ENCODE results near the gene OR8B12.
"Not testable (repeated sequence)": the region's sequence is repeated elsewhere in the genome, so short reads cannot be mapped to it uniquely, and the experiment has no call there.

OR8B12 gene

GRCh38 chr11:124520550-124520854, 23.0 kb downstream of the OR8B12 start:
- no peak for DNase-seq (ENCODE audit: low read depth in 2 of 2)

DNA sequence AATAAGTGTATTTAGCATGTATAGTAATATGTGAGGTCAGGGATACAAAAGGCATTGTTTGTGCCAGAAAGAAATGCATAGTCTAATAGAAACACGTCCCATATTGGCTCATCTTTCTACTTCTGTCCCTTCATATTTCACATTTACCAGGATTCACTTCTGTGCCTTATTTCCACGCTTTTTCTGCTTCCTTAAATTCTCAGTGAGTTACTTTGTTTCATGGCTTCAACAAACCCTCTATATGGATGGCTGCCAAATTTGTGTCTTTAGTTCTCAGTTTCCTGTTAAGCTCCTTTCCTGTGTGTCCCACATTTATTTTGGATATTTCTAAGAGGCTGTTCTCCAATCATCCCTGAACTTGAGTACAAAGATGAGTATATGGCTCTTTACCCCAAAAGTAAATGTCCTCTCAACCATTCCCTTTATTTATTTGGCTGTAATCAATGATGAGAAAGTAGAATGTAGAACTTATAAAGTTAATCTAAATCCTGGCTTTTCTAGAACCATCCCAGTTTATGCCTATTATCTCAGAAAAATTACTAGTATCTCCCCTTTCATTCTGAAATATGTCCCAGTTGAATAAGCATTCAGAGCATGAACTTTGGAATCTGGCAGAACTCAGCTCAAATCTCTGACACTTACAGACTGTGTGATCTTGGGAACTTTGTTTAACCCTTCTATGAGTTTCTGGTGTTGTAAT, 23.5 kb downstream of the OR8B12 start:
- DNase-seq (ENCODE audit: low read depth in 2 of 2): no peak

DNA sequence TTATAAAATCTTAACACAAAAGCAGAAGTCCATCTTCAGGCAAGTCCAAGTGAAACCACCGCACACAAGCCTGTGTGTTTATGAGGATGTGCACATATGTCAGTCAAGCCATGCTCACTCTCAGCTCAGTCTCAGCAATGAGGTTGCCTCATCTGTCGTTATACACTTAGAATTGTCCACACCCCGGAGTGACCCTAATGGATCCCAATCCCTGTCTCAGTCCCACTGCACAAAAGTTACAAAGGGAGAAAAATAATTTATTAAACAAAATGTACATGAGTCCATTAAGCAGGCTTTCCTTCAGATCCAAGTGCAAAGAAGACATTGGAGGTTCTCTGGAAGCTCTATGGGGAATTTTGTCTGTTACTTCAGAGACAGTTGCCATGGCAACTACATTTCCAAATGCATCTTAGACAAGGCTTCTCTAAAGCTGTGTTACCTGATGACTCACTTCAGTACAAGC, 24.4 kb downstream of the OR8B12 start:
- DNase-seq (ENCODE audit: low read depth in 2 of 2): no peak

DNA sequence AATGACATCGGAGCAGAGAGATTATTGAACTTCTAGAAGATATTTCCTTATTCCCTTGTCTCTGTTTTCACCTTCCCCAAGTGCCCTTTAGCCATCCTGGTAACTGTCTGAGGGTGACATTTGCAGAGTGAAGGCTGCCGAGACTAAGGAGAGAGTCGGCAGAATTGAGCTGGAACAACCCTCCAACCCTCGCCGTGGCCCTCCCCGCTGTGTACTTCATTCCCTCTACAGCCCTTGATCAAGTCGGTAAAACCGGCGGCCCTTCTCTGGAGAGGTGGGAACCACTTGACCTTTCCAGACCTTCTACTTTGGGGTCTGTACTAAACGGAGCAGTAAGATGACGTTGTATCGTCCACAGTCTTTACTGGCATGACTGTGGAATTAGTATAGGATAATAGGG, 26.1 kb downstream of the OR8B12 start:
- no peak for DNase-seq (ENCODE audit: low read depth in 2 of 2)

DNA sequence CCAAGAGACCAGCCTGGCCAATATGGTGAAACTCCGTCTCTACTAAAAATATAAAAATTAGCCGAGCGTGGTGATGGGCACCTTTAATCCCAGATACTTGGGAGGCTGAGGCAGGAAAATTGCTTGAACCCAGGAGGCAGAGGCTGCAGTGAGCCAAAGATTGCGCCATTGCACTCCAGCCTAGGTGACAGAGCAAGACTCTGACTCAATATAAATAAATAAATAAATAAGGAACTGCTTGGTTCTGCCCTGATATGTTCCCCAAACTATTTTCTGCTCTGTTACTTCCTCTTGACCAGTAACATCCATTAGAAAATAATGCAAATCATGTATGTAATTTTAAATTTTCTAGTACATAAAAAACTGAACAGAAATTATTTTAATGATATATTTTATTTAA, 28.8 kb downstream of the OR8B12 start:
- not testable (repeated sequence) for DNase-seq (ENCODE audit: low read depth in 2 of 2)

- no peak for DNase-seq (ENCODE audit: low read depth in 2 of 2)
Measured at GRCh38 chr11:124514131-124514530, 29.3 kb downstream of the OR8B12 start.

GRCh38 chr11:124511745-124512144, 31.7 kb downstream of the OR8B12 start:
- no peak for DNase-seq (ENCODE audit: low read depth in 2 of 2)

GRCh38 chr11:124510279-124510678, 33.2 kb downstream of the OR8B12 start:
- DNase-seq (ENCODE audit: low read depth in 2 of 2): no peak

- no peak for DNase-seq (ENCODE audit: low read depth in 2 of 2)
Measured at GRCh38 chr11:124499711-124500110, 43.7 kb downstream of the OR8B12 start.

- no peak for DNase-seq (ENCODE audit: low read depth in 2 of 2)
Measured at GRCh38 chr11:124493016-124493655, 50.3 kb downstream of the OR8B12 start.

All from stimulated activated CD8-positive, alpha-beta memory T cell treated with anti-CD3 and anti-CD28 coated beads, Interleukin-15, amount 100 ng/mL, for 4 hours (primary cell).